ENCODE measurements around the gene RFX5.
A peak's percentile ranks its signal among the peaks of the same experiment; 100 is the strongest.

RFX5 gene

GRCh38 chr1:151342569-151342968, 4.5 kb downstream of the RFX5 start:
- peaks cover 30% of the 10 kb centered on the region; the same call in 1 of the 2 replicates for H4K20me1 ChIP-seq
- TF ChIP-seq Cebpa-rat (IDR thresholded peaks at IDR 0.05) = no peak
- no peak overlapping the region for H3K4me2 ChIP-seq
- H3K9ac ChIP-seq = peak overlapping the region; percentile 35; the same call in 1 of the 2 replicates
- H3K4me3 ChIP-seq = no peak overlapping the region
- no peaks in the 10 kb centered on the region for H3K27me3 ChIP-seq
- peak overlapping the region; percentile 25 for H3K27ac ChIP-seq
- H3K4me1 ChIP-seq = peaks cover 63% of the 10 kb centered on the region
- H3K36me3 ChIP-seq = peaks cover 40% of the 10 kb centered on the region
- H3K9me3 ChIP-seq = no peaks in the 10 kb centered on the region

- TF ChIP-seq Cebpa-rat (IDR thresholded peaks at IDR 0.05) = no peak
- Histone ChIP-seq H3K9ac (0 out of 2 replicates have a peak overlapping the region, but pooled peaks have one; percentile 35), H3K27me3 (no peaks in the 10 kb centered on the region), H3K36me3 (peaks cover 40% of the 10 kb centered on the region), H3K4me3 (no peak overlapping the region), H3K4me1 (peaks cover 63% of the 10 kb centered on the region), H3K9me3 (no peaks in the 10 kb centered on the region), H3K4me2 (no peak overlapping the region), H3K27ac (peak overlapping the region; percentile 25), H4K20me1 (peaks cover 30% of the 10 kb centered on the region; the same call in 1 of the 2 replicates)
Measured at GRCh38 chr1:151342021-151342420, 5.0 kb downstream of the RFX5 start.

GRCh38 chr1:151340870-151341754, 5.9 kb downstream of the RFX5 start:
- Histone ChIP-seq H3K4me3 (no peak overlapping the region), H3K4me1 (peaks cover 61% of the 10 kb centered on the region), H3K9me3 (no peaks in the 10 kb centered on the region), H3K4me2 (peak overlapping the region; percentile 38), H4K20me1 (peaks cover 30% of the 10 kb centered on the region; the same call in 1 of the 2 replicates), H3K27me3 (no peaks in the 10 kb centered on the region), H3K9ac (peak overlapping the region; percentile 15; the same call in 1 of the 2 replicates), H3K36me3 (peaks cover 40% of the 10 kb centered on the region), H3K27ac (peak overlapping the region; percentile 25; the same call in 1 of the 2 replicates)
- TF ChIP-seq Cebpa-rat (IDR thresholded peaks at IDR 0.05) = no peak

GRCh38 chr1:151336556-151336955, 10.5 kb downstream of the RFX5 start:
- no peaks in the 10 kb centered on the region for H3K9me3 ChIP-seq
- H3K36me3 ChIP-seq = peaks cover 3% of the 10 kb centered on the region
- no peak overlapping the region for H3K9ac ChIP-seq
- TF ChIP-seq Cebpa-rat (IDR thresholded peaks at IDR 0.05) = no peak
- H3K27ac ChIP-seq = no peak overlapping the region
- no peak overlapping the region for H3K4me2 ChIP-seq
- H3K27me3 ChIP-seq = no peaks in the 10 kb centered on the region
- H4K20me1 ChIP-seq = peaks cover 5% of the 10 kb centered on the region; the same call in 1 of the 2 replicates
- peaks cover 16% of the 10 kb centered on the region for H3K4me1 ChIP-seq
- H3K4me3 ChIP-seq = no peak overlapping the region

GRCh38 chr1:151334822-151335221, 12.2 kb downstream of the RFX5 start:
- Histone ChIP-seq H3K4me3 (no peak overlapping the region), H3K4me2 (no peak overlapping the region), H3K27me3 (no peaks in the 10 kb centered on the region), H3K36me3 (no peaks in the 10 kb centered on the region; the same call in 1 of the 2 replicates), H3K27ac (no peak overlapping the region), H3K9me3 (no peaks in the 10 kb centered on the region), H3K9ac (no peak overlapping the region), H4K20me1 (no peaks in the 10 kb centered on the region), H3K4me1 (peaks cover 8% of the 10 kb centered on the region)
- TF ChIP-seq Cebpa-rat (IDR thresholded peaks at IDR 0.05) = no peak

GRCh38 chr1:151327903-151328674, 19.0 kb downstream of the RFX5 start:
- H3K27ac ChIP-seq = no peak overlapping the region
- H3K9me3 ChIP-seq = no peaks in the 10 kb centered on the region
- no peak for TF ChIP-seq Cebpa-rat (IDR thresholded peaks at IDR 0.05)
- H3K4me2 ChIP-seq = peak overlapping the region; percentile 37
- no peak overlapping the region for H3K9ac ChIP-seq
- H3K27me3 ChIP-seq = no peaks in the 10 kb centered on the region
- peak overlapping the region; percentile 79 for H3K4me3 ChIP-seq
- peaks cover 29% of the 10 kb centered on the region for H3K36me3 ChIP-seq
- peaks cover 29% of the 10 kb centered on the region for H3K4me1 ChIP-seq
- H4K20me1 ChIP-seq = no peaks in the 10 kb centered on the region

- peak within 1 kb of the TSS; percentile 98 for H3K27ac ChIP-seq
- H3K4me1 ChIP-seq = peaks cover 29% of the 10 kb centered on the region
- H3K4me2 ChIP-seq = peak within 1 kb of the TSS; percentile 96
- H3K27me3 ChIP-seq = no peaks in the 10 kb centered on the region
- peak within 1 kb of the TSS; percentile 79 for H3K4me3 ChIP-seq
- TF ChIP-seq Cebpa-rat (IDR thresholded peaks at IDR 0.05) = no peak
- peaks cover 36% of the 10 kb centered on the region for H3K36me3 ChIP-seq
- no peaks in the 10 kb centered on the region for H4K20me1 ChIP-seq
- H3K9ac ChIP-seq = peak within 1 kb of the TSS; percentile 97
- H3K9me3 ChIP-seq = no peaks in the 10 kb centered on the region
Measured at GRCh38 chr1:151327223-151327902, 19.7 kb downstream of the RFX5 start, which contains the start of gene PI4KB. PI4KB (minus strand) TSS chr1:151327416; CDS start chr1:151316481, 10,935 bp downstream.

GRCh38 chr1:151326619-151327222, 20.3 kb downstream of the RFX5 start:
- H3K4me3 ChIP-seq = peak overlapping the region; percentile 79
- no peaks in the 10 kb centered on the region for H3K9me3 ChIP-seq
- H3K4me2 ChIP-seq = peak overlapping the region; percentile 96
- no peaks in the 10 kb centered on the region for H4K20me1 ChIP-seq
- H3K9ac ChIP-seq = peak overlapping the region; percentile 97
- no peak for TF ChIP-seq Cebpa-rat (IDR thresholded peaks at IDR 0.05)
- peaks cover 41% of the 10 kb centered on the region for H3K36me3 ChIP-seq
- no peaks in the 10 kb centered on the region for H3K27me3 ChIP-seq
- peaks cover 32% of the 10 kb centered on the region for H3K4me1 ChIP-seq
- peak overlapping the region; percentile 98 for H3K27ac ChIP-seq
